CD4-positive, alpha-beta T cell treated with Interleukin-2 at 100 ng/mL for 4 hours (primary cell): ENCODE results near the gene ATPAF1.
"Not testable (repeated sequence)": the region's sequence is repeated elsewhere in the genome, so short reads cannot be mapped to it uniquely, and the experiment has no call there.

Source experiments
- DNase-seq: peaks from one replicate; pipeline ENCODE4 v3.0.0-alpha.2; 2020; ENCODE audit warnings: low spot score

ATPAF1 gene

DNA sequence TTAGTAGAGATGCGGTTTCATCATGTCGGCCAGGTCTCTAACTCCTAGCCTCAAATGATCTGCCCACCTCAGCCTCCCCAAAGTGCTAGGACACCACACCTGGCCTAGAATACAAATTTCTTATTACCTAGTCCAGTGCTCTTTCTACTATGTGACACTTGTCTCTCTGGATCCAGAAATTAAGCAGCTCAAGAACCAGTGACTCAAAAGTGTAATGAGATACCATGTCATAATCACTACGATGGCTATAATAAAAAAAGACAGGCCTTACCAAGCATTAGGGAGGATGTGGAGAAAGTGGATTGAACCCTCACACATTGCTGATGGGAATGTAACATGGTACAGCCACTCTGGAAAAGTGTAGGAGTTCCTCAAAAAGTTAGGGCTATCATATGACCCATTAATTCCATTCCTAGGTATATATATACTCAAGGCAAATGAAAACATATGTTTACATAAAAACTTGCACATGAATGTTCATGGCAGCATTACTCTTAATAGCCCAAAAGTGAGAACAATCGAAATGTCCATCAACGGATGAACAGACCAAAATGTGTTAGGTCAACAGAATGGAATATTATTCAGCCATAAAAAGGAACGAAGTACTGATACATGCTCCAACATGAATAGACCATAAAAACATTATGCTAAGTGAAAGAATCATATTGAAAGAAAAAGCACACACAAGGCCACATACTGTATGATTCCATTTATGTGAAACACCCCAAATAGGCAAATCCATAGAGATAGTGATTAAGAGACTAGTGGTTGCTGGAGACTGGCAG, 11.8 kb upstream of the ATPAF1 start:
- no peak for DNase-seq

DNA sequence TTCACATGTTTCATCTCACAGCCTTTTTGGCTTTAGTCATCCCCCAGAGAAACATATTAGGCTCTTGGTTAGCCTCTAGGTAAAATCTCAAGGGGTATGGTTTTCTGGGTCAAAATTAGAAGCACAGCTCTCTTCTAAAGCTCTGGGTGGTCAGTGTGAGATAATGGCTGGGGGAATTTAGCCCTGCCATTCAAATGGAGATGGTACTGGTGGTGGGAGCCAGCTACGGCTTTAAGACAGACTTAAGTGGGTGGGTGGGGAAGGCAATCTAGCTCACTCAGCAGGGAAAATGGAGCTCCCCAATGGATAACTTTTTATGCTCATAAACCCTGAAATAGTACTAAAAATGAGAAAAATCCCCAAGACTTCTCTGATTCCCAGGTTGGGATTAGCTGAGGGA, 9.2 kb upstream of the ATPAF1 start:
- DNase-seq, result no peak

DNA sequence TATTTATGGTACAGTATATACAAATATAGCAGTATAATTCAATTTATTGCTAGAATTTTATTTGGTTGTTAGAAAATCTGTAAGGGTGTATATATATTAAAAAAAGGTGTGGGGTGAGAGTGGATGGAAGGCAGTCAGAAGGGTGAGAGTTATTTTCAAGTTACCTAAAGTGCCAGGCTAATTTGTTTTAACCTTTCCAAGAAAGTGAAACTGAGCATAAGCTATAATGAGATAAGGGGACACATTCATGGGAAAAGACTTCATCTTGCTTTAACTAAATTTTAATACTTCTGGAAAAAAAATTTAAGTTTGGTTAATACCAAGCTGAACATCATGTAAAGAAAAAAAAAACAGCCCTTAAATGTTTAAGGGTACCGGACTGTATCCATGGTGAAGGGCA, 8.4 kb upstream of the ATPAF1 start:
- no peak for DNase-seq

DNA sequence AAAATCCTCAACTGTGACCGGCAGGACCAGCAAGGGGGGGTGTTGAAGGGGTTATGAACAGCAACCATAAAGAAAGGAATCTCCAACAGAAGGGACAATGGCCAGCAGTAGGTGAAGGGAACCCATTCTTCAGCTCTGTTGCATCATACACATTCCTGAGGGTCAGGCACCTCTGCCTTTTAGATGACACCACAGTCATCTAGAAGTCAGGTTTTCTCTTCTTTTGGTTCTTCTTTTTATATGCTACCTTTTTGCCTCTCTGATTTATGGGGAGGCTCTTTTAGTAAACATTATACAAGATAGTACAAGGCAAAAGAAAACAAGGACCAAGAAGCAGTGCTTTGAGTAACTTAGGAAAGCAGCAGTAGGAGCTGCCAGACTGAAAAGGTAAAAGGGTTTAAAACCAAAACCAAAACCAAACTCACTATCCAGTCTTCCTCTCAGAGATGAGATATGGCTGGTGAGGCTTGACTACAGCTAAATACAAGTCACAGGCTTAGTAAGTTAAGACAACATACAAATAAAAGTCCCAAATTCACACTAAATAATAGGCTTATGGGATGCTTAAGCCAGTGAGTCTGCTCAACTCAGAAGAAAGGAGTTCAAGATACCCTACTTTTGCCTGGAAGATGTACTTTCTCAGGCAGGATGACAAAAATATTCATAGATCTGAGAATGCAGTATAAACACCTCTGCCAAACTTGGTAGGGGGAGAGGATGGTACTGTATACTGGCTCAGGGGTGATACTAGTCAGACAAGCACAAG, 7.6 kb upstream of the ATPAF1 start:
- peak; percentile 41 for DNase-seq

DNA sequence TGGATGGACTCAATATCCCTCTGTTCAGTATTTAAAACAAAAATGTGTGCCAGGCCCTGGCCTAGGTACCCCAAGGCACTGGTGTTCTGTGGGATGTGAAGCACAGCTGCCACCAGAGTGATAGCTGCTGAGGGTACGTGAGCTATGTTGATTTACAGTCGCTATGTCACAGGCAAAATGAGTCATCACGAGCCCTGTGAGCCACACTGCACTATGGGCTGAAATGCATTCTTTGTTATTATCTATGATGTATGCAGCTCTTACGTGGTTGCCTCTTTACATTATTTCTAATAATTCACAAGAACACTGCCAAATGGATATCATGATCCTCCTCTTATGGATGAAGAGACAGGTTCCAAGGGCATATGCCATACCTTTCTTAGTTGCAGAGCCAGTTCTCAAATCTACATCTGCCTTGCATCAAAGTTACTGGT, 5.6 kb upstream of the ATPAF1 start:
- no peak for DNase-seq

DNA sequence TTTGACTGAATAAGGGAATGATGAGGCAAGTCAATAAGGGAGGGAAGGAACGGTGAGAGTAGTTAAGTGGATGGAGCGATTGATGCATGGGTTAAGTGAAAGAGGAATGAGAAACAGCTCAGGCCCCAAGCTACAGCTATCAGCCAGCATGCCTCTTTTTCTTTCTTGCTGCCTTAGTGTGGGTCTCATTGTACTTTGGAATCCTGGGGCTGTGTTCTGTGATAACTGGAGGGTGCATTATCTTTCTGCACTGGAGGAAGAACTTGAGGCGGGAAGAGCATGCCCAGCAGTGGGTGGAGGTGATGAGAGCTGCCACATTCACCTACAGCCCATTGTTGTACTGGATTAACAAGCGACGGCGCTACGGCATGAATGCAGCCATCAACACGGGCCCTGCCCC, 4.5 kb upstream of the ATPAF1 start:
- DNase-seq, result no peak

DNA sequence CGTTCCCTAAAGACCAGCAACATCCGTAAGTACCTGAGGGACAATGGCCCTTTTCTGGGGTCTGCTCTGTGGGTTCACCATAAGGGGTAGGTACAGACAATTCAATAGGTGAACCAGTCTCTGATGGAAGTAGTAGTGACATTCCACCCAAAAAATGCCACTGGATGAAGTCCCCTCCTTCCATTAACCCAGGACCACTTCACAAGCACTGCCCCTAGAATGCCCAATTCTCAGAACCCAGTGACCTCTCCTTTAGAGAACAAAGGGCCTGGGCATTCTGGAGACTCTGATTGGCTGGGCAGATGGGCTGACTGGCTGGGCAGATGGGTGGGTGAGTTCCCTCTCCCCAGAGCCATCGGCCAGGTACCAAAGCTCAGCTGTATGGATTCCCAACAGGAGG, 3.4 kb upstream of the ATPAF1 start, which contains the start of gene TEX38:
Gene TEX38 (plus strand): TSS at position 301 of the 400 bp plus-strand sequence. CDS start 81 bp downstream, at position 382.
- DNase-seq, result no peak

DNA sequence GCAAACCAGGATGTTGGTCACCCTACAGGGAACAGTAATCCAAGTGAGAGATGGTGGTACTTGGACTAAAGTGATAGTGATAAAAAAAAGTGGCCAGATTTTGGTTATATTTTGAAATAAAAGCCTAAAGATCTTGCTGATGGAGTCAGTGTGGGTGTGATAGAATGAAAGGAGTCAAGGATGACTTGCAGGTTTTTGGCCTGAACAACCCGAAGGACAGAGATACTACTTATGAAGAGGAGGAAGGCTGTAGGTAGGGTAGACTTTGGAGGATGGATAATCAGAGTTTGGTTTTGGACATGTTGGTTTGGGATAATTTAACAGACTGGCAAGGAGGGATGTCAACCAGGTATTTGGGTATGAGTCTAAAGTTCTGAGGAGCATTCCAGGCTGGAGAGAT, 2.0 kb upstream of the ATPAF1 start:
- DNase-seq, result no peak

DNA sequence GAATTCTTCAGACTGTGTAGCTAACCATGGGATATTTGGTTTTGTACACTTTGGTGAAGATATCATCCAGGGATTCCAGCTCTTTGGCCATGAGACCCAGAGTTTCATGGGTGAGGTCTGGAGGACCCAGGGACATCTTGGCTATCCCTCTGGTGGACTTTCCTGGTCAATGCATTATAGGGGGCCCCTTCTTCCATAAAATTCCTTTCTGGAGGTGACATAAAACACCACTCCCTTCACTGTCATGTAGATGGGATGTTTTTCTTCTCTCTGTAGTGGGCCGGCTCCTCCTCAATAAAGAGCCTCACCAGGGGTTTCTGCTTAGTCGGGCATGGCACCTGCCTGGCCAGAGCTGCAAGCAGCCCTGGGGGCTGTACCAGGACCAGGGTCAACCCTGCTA, 2.2 kb downstream of the ATPAF1 start:
- DNase-seq, result no peak

DNA sequence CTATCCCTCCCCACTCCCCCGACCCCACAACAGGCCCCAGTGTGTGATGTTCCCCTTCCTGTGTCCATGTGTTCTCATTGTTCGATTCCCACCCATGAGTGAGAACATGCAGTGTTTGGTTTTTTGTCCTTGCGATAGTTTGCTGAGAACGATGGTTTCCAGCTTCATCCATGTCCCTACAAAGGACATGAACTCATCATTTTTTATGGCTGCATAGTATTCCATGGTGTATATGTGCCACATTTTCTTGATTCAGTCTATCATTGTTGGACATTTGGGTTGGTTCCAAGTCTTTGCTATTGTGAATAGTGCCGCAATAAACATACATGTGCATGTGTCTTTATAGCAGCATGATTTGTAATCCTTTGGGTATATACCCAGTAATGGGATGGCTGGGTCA, 5.2 kb downstream of the ATPAF1 start:
- DNase-seq, result not testable (repeated sequence)

DNA sequence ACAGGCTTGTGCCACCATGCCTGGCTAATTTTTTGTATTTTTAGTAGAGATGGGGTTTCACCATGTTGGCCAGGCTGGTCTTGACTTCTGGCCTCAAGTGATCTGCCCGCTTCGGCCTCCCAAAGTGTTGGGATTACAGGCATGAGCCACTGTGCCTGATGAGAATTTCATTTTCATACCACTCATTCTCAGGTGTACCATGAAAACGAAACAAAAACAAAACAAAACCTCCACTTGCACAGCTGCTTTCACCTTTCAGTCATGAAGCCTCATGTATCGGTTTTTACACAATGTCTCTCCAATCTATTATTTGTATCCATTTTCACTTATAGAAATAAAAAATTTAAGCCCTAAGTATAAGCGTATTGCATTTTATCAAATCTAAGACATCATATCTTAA, 8.0 kb downstream of the ATPAF1 start:
- DNase-seq, result not testable (repeated sequence)

DNA sequence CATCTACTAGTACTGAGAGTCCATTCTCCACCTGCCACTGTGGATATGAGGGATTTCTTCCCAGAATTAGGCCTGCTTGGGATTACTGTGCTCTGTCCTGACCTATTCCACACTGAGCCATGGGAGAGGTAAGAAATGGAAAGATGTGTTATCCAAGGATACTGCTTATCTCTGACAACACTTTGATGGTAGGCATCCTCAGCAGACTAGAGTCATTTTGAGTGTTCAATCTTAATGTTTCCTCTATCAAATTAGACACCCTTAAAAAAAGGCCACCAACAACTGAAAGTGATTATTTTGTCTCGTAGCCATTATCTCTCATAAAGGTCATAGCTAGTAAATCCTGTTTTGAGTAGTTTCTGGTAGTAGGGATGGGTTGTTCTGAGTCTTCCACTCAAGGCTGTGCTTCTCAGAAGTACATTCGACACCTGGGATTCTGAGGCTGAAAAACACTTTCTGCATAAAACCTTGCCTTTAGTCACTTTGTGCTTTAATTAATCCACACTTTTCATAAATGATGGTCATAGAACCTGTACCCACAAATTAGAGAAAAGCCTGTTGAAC, 8.8 kb downstream of the ATPAF1 start:
- no peak for DNase-seq

DNA sequence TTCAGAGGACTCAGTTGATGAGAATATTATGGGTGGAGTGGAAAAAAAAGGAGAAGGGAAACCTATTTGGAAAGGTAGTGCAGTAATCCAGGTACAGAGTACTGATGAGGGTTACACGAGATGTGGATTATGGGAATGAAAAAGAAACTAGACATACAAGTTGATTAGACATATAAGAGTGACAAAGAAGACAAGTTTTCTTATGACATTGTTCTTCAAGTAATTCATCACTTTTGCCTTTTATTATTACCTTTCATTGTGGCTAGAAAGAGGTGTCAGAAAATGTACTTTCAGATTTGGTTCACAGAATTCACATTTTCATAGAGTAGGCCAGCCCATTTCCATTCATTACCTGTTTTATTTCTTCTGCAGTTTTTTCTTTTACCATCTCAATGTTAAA, 10.4 kb downstream of the ATPAF1 start:
- no peak for DNase-seq

DNA sequence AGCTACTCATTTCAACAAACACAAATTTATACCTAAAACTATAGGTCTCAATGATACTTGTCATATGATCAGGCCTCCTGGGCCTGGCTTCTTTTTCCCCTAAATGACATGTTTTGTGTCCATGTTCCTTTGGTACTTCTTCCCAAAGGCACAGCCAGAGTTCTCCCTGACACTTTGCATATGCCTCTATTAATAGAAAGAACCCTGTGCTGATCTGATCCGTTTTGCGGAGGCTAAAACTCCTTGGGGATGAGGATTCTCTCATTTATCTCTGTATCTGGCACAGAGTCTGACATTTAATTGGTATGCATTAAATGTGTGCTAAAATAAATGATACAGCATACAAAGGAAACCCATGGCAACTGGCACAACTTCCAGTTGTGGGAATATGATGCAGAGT, 11.5 kb downstream of the ATPAF1 start:
- no peak for DNase-seq

DNA sequence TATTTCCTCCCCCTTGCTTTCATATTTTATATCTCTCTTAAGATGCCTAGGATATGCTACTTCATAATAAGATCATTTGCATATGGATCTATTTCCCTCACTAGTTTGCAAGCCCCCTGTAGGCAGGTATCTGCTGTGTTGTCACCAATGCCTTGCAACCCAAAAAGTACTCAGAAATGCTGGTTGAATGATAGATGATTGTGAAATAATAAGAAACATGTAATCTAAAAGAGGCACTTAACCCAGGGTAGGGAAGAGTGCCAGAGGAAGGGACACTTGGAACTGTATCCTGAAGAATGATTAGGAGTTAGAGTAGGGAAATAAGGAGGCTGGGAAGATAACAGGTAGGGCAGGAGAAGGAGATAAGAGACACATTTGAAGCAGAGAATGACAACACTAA, 12.3 kb downstream of the ATPAF1 start:
- DNase-seq, result no peak

DNA sequence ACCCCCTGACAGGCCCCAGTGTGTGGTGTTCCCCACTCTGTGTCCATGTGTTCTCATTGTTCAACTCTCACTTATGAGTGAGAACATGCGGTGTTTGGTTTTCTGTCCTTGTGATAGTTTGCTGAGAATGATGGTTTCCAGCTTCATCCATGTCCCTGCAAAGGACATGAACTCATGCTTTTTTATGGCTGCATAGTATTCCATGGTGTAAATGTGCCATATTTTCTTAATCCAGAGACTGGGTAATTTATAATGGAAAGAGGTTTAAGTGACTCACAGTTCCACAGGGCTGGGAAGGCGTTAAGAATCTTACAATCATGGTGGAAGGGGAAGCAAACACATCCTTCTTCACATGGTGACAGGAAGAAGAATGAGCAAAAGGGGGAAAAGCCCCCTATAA, 13.5 kb downstream of the ATPAF1 start:
- not testable (repeated sequence) for DNase-seq

DNA sequence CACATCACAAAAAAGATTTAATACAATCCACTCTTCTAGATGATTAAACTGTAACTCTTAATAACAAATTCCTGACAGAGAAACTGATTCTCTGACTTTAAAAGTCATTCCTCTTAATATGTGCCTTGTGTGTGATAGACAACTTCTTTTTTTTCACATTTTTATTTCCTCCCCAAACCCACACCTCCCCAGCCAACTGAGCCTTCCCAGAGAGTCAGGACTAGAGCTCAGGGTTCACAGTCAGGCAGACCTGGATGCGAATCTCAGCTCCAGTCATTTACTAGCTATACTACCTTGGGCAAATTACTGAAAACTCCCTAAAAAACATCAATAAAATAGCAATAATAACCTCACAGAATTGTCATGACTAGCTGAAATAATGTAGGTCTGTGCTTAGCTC, 14.2 kb downstream of the ATPAF1 start:
- no peak for DNase-seq

DNA sequence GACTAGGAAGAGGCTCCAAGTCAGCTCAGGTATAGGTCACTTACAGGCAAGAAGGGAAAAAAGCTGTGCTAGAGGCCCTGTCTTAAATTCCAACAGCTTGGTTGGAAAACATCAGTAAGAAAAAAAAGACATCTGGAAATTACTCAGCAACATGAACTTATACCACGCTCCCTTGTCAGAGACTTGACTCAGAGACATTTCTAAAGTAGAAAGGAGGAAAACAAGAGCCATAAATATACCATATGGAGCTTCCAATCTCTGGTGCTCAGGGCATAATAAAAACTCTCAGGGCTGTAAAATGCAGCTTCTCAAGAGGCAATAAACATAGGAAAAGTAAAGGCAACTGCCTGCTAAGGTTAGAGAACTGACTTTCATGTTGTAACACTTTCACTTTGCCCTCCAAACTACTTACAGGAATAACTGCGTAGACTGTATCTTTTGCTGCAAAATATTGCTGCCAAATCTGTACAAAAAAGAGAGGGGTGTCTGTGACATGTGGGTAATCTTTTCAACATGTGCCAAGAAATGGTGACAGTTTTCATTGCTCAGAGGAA, 14.7 kb downstream of the ATPAF1 start:
- no peak for DNase-seq

DNA sequence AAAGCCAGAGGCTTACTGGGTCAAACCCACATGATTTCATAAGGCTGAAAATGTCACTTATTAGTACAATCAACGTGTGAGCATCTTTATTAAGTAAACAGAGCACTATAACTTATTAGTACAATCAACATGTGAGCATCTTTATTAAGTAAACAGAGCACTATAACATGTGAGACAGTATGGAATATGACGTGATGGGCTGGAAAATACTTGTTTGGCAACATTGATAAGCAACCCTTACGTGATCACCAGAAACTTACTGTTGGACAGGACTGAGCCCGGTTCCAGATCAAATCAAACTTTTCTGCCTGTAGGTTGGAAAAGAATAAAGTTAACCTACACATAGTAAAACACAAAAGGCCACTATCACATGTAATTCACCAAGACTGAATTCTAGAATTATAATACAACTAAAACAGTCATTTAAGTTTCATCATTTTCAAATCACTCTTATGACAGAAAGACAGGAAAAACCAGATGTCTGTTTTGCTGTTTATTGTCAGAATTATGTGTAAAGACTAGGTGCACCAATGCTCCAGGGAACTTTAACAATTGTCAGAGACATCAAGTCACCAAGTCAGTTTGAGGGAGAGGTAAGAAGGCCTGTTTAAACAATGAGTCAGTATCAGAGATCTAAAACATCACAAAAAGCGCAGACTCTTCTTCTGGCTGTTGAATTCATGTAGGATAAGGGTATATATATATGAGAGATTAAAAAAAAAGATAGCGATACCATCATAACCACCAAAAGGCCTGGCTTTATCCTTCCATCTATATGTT, 15.7 kb downstream of the ATPAF1 start:
- DNase-seq, result no peak

DNA sequence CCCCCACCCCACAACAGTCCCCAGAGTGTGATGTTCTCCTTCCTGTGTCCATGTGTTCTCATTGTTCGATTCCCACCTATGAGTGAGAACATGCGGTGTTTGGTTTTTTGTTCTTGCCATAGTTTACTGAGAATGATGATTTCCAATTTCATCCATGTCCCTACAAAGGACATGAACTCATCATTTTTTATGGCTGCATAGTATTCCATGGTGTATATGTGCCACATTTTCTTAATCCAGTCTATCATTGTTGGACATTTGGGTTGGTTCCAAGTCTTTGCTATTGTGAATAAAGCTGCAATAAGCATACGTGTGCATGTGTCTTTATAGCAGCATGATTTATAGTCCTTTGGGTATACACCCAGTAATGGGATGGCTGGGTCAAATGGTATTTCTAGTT, 17.0 kb downstream of the ATPAF1 start:
- not testable (repeated sequence) for DNase-seq

DNA sequence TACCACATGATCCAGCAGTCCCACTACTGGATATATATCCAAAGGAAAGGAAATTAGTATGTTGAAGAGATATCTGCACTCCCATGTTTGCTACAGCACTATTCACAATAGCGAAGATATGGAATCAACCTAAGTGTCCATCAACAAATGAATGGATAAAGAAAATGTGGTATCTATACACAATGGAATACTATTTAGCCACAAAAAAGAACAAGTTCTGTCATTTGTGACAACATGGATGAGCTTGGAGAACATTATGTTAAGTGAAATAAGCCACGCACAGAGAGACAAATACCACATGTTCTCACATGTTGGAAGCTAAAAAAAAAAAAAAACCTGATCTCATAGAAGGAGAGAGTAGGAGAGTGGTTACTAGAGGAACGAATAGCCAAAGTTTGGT, 17.7 kb downstream of the ATPAF1 start:
- no peak for DNase-seq

DNA sequence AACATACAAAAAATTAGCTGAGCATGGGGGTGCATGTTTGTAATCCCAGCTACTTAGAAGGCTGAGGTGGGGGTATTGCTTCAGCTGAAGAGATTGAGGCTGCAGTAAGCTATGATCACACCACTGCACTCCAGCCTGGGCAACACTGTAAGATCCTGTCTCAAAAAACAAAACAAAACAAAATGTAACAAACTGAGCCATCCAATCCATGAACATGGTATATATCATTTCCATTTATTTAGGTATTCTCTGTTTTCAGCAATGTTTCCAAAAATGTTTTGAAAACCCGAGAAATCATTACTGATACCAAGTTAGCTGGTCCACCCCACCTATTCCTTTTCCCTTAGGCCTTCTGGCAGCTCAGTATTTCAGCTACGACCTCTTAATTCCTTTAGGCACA, 18.4 kb downstream of the ATPAF1 start:
- no peak for DNase-seq
